HPDE6-E6E7 (cell line): ENCODE measurements around the gene VGF.

Experiments used
- DNase-seq: peaks from one replicate; pipeline ENCODE4 v3.0.0; 2011; ENCODE audit warnings: missing footprints; ENCODE audit errors: extremely low spot score

VGF gene

DNA sequence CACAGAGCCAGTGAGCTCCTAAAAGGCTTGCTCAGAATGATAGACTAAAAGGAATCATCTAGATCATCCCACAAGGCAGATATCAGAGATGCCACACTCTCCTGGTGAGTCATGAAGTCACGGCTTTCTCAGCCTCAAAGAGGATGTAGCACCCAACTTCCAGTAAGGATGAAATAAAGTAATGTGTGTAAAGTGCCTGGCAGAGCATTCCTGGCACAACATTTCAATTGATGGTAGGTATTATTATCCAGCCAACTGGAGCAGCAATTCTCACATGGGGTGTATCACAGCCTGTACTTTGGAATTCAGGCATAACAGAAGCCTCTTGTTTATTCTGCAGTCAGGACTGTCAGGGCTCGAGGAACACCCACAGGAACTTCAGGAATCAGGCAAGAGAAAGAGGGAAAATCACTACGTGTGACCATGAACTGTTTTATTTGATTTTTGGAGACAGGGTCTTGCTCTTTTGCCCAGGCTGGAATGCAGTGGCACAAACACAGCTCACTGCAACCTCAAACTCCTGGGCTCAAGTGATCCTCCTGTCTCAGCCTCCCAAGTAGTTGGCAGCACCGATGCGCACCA is 20.0 kb upstream of the VGF start:
- DNase-seq, result no peak

DNA sequence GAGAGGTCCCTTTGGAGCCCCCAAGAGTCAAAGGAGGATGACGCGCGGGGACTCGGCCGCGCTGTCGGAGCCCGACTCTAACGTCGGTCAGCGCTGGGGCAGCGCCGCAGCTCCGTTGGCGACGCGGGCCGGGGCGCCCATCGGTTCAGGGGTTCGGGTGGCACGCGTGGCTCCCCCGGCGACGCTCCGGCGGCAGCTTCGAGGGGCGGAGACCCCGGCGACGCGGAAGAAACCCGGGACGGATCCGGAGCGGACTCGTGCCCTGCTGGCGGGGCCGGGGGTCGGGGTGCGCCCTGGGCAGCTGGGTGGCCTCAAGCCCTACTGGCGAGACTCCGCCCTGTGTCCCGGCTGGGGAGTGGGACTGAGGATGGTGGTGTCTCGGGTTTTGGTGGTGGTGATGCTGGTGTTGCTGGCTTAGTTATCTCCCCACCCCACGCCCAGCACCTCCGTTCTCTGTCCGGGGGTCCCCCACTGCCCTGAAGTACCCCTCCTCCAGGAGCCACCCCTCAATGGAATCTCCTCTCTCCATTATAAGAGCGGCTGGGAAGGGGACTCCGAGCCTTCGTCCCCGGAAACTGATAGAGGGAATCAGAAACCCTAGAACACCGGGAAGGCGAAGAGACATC is 14.9 kb upstream of the VGF start, which contains the start of gene NAT16:
TSS of gene NAT16 (minus strand) at position 164 of the 626 bp plus-strand sequence. CDS start 5,486 bp downstream, outside the sequence.
- no peak for DNase-seq

DNA sequence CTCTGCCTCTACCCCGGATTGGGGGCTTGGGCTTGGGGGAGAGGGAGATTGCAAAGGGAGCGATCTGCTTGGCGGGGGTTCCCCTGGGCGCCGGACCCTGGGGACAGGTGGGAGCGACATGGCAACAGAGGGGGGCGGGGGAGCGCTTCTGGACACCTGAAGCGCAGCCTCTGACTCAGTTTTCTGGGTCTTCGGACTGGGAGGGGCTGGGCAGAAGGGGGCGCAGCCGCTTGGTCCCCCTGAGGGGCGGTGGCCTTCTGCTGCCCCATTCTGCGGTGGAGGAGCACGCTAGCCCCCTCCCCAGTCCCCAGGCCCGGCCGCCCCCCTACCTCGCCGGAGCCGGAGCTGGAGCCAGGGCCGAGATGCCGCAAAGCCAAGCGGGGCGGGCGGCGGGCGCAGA is 14.3 kb upstream of the VGF start:
- no peak for DNase-seq

DNA sequence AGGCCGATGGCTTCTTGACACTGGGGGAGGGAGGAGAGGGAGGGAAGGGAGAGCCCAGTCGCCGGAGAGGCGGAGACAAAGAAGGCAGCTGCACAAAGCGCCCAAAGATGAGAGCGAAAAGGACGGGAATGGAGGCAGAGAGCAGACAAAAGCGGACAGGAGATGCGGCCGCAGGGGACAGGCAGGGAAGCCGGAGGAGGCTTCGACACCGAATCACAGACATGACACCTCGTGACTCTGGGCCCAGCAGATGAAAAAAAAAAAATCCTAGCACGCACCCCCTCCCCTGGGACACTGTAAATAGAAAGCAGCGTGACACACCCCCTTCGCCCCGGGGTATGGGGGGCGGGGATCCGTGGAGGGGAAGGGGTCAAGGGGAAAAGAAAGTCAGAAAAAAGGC is 13.7 kb upstream of the VGF start:
- DNase-seq, result no peak

DNA sequence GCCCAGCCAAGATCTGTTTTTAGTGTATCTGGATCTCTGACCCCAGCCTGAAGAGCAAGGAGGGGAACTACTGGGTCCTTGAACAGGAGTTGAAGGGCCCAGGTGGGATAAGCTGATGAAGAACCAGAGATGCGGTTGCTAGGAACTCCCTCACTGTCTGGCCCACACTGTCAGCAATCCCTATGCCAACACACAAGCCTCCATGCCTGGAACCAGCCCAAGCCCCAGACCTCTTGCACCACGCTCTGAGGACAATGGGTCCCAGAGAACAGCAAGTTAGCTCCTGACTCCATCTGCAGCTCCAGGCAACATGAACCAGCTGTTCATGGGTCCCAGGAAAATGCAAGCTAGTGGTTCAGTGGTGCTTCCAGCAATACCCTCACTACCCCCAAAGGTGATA is 12.3 kb upstream of the VGF start:
- DNase-seq, result no peak

GRCh38 chr7:101175664-101176063 is 10.3 kb upstream of the VGF start:
- no peak for DNase-seq

GRCh38 chr7:101174322-101174854 is 9.0 kb upstream of the VGF start:
- DNase-seq, result no peak

- DNase-seq, result no peak
Observed at GRCh38 chr7:101173752-101174244, 8.4 kb upstream of the VGF start.

DNA sequence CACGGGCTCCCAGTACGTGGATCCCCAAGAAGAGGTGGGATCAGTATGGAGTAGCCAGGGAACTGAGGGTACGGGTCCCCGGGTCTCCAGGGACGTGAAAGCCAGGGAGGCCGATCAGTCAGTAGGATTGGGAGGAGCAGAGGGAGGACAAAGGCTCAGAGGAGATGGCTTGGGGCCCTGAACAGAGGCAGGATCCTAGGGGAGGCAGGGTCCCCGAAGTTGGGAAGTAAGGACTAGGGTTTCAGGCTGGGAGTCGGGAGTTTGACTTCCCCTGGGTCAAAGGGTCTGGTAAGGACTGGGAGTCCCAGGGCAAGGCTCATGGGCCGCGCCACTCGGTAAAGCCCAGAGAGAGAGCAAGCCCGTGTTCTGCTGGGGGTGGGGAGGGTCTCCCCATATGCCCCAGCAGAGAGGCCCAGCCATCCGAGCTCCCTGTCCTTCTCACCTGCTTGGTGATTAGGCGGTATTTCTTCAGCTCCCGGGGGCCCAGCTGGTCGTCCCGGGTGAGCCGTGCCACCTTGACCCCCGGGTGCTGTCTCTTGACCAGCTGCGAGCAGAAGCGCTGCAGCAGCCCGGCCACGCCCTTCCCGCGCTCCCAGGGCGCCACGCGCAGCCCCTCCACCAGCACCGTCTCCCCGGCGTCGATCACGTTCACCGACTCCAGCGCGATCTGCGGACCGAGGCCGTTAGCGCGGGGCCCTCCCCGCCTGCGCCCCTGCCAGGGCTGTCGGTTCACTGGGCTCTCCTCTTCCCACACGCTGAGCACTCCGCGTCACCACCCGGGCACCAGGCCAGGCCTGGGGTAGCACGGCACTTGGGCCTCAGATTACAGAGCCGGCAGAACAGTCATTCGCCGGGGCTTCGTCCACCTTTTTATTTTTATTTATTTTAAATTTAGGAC is 7.7 kb upstream of the VGF start:
- no peak for DNase-seq

- no peak for DNase-seq
Observed at GRCh38 chr7:101172005-101172853, 6.9 kb upstream of the VGF start.

GRCh38 chr7:101171442-101171837 is 6.1 kb upstream of the VGF start:
- DNase-seq, result no peak

DNA sequence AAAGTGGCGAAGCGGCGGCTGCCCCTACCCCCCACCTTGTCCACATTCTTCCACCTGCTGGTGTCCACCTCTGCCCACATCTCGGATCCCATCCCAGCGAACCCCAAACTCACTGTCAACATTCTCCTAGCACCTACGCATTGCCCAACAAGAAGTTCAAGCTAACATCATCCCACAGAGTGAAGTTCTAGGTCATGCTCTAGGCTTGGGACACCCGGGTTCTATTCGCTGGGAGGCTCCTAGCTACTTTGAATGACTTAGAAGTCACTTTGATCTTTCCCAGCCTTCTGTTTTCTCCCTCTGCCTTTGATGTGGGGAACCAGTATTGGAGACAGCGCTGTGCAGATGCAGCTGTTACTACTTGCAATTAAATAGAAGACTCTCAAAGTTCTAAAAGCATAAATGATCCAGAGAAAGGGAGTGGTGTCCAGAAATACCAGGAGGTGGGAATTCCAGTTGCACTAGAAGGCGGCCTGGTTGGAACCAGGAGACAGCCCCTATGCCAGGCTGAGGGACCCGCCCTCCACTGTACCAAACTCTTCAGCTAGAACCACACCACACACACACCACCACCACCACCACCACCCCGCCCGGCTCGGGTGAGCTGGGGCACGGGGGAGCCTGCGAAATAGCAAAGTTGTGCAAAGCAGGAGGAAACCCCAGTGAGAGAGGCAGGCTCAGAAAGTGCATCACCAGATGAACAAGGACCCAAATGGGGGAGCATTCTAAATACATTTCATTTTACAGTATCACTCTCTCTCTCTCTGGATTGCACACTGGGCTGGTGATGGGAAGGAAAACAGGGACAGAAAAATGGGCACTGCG is 5.5 kb upstream of the VGF start:
- no peak for DNase-seq

- no peak for DNase-seq
Observed at GRCh38 chr7:101169838-101170551, 4.6 kb upstream of the VGF start.

DNA sequence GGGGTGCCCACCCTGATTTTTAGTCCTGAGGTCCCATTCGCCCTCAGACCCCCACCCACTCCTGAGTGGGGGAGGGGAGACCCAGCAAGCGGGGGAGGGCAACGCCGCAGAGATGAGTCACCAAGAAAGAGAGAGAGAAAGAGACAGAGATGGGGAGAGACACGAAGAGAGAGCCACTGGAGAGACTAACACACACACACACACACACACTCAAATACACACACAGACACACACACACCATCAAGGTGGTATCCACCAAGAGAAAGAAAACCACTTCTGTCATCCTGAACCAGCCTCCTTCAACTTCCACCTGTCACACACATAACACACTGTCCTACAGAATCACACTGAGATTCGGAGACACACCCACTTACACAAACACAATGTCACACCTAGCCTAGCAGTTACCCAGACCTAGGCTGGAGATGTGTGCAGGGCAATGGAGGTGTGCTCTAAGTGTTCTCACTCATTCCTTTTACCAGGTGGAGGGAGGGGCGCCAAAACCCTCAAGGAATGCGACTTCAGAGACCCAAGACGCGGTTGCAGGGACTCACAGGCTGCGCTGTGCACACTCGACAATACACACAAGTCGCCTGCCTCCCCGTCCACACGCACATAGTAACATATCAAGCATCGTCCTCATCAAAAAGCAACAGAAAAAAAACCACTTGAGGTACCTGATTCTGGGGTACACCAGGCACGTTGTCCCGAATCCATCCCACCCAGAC is 3.9 kb upstream of the VGF start:
- DNase-seq, result no peak

- DNase-seq, result no peak
Observed at GRCh38 chr7:101168412-101169049, 3.2 kb upstream of the VGF start.

DNA sequence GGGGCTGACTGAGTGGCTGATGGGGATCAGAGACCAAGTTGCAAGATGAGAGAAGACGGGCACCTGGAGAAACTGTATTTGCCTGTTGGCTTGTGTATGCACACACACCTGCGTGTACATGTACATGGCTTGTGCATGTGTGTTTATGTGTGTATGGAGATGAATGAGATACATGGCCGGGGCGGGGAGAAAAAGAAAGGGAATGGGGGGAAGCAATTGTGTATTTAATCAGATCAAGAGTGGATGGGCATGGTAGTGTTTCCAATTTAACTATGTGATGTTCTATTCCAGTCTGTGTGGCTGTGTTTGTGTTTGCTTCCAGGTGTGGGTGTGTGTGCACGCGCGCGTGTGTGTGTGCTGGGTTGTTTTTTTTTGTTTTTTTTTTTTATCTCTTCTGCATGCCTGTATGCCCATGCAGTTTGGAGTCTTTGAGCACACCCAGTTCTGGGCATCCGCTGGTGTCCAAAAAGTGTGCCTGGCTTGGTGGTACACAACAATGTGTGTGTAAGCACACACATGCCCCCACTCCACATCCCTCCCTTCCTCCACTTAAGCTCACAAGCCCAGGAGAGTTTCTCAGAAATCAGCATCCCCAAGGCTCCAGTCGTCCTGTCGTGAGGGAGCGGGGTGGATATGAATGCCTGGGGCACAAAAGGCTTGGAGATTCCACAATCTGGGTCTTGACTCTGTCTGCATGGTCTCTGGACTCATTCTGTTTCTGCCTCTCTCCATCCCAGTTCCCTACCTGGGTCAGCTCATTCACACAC is 2.5 kb upstream of the VGF start:
- no peak for DNase-seq

GRCh38 chr7:101166909-101167644 is 1.7 kb upstream of the VGF start:
- no peak for DNase-seq

DNA sequence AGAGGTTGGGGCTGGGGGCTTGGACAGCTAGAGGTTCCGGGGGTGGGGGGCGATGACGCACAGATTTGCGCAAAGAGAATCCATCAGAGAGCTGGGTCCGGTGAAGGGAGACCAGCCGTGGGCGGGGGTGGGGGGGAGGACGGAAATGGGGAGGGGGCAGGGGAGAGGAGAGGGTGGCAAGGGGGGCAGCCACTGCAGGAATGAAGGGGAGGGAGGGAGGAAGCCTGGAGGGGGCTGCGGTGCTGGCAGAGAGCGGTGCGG is 1.2 kb upstream of the VGF start:
- no peak for DNase-seq
